ENCODE measurements around the gene MOGAT3. TPM values are rescaled to one million over a fixed set of nuclear protein-coding genes. Genes with fewer than 3 reads are reported as not detected.

MOGAT3 gene
- total and polyA plus RNA-seq, 9 of the 15 experiments (the other 6 are each of a cell fraction or from before 2014, with no cell fraction given), result 0.07 to 0.17 (median 0.13) TPM; not detected in 6

- no peak for TF ChIP-seq IRF2 (CRISPR knock-in tag; IDR thresholded peaks at IDR 0.05)
- TF ChIP-seq MAFK (IDR thresholded peaks at IDR 0.05; ENCODE audit: low read length), result no peak
- no peak for TF ChIP-seq MTF1 (CRISPR knock-in tag; IDR thresholded peaks at IDR 0.05; ENCODE audit: borderline replicate concordance)
- no peak for TF ChIP-seq TCF3 (CRISPR knock-in tag; IDR thresholded peaks at IDR 0.05)
- TF ChIP-seq, protein P1, sequence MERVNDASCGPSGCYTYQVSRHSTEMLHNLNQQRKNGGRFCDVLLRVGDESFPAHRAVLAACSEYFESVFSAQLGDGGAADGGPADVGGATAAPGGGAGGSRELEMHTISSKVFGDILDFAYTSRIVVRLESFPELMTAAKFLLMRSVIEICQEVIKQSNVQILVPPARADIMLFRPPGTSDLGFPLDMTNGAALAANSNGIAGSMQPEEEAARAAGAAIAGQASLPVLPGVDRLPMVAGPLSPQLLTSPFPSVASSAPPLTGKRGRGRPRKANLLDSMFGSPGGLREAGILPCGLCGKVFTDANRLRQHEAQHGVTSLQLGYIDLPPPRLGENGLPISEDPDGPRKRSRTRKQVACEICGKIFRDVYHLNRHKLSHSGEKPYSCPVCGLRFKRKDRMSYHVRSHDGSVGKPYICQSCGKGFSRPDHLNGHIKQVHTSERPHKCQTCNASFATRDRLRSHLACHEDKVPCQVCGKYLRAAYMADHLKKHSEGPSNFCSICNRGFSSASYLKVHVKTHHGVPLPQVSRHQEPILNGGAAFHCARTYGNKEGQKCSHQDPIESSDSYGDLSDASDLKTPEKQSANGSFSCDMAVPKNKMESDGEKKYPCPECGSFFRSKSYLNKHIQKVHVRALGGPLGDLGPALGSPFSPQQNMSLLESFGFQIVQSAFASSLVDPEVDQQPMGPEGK (CRISPR knock-in tag; IDR thresholded peaks at IDR 0.05; ENCODE audit: borderline replicate concordance), result no peak
- TF ChIP-seq ELF2 (CRISPR knock-in tag; IDR thresholded peaks at IDR 0.05), result no peak
- peak; percentile 10; the same call in 1 of the 2 replicates for TF ChIP-seq ZBTB7A (IDR thresholded peaks at IDR 0.05; ENCODE audit: borderline replicate concordance, control insufficient read depth, low read depth, low read length)
- TF ChIP-seq BACH1 (tag; IDR thresholded peaks at IDR 0.05), result no peak
- no peak for TF ChIP-seq ZNF766 (CRISPR knock-in tag; conservative IDR thresholded peaks at IDR 0.05)
- no peak for TF ChIP-seq TAF1 (IDR thresholded peaks at IDR 0.05; ENCODE audit: control insufficient read depth, extremely low read depth, insufficient read depth, low read length, severe bottlenecking)
- peak; percentile 66 for TF ChIP-seq CBFB (CRISPR knock-in tag; IDR thresholded peaks at IDR 0.05)
- TF ChIP-seq ZNF586 (CRISPR knock-in tag; conservative IDR thresholded peaks at IDR 0.05), result no peak
- TF ChIP-seq ZNF592 (IDR thresholded peaks at IDR 0.05), result no peak
- TF ChIP-seq ELF1 (tag; IDR thresholded peaks at IDR 0.05), result peak; percentile 32; the same call in 1 of the 2 replicates
- TF ChIP-seq ZNF274 (IDR thresholded peaks at IDR 0.05; ENCODE audit: borderline replicate concordance, low read depth, low read length), result no peak
- peak; percentile 91 for TF ChIP-seq RAD51 (IDR thresholded peaks at IDR 0.05; ENCODE audit: borderline replicate concordance, low read depth)
- no peak for TF ChIP-seq ZNF76 (CRISPR knock-in tag; IDR thresholded peaks at IDR 0.05; ENCODE audit: borderline replicate concordance)
- TF ChIP-seq RCOR1 (IDR thresholded peaks at IDR 0.05; ENCODE audit: borderline replicate concordance in 1 of 2, low read depth in 2 of 2, low read length in 2 of 2), result no peak
Observed at GRCh38 chr7:101245147-101245668, 44.4 kb upstream of the MOGAT3 start (continued).

All from K562 (cell line).